Activated CD4-positive, alpha-beta T cell treated with anti-CD3 and anti-CD28 coated beads, Interleukin-2, amount 50 U/mL, for 1 hour (primary cell): Measurements from ENCODE around the gene GOLGA8S.
"Not testable (repeated sequence)": the region's sequence is repeated elsewhere in the genome, so short reads cannot be mapped to it uniquely, and the experiment has no call there.

Source experiments
- DNase-seq: peaks from one replicate; pipeline ENCODE4 v3.0.0-alpha.2; 2020

The GOLGA8S gene, protein sequence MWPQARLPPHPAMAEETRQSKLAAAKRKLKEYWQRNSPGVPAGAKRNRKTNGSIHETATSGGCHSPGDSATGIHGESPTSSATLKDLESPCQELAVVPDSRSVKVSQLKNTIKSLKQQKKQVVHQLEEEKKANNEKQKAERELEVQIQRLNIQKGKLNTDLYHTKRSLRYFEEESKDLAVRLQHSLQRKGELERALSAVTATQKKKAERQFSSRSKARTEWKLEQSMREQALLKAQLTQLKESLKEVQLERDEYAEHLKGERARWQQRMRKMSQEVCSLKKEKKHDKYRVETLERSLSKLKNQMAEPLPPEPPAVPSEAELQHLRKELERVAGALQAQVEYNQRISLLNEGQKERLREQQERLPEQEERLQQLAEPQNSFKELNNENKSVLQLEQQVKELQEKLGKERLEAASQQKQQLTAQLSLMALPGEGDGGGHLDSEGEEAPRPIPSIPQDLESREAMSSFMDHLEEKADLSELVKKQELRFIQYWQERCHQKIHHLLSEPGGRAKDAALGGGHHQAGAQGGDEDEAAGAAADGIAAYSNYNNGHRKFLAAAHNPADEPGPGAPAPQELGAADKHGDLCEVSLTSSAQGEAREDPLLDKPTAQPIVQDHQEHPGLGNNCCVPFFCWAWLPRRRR

DNA sequence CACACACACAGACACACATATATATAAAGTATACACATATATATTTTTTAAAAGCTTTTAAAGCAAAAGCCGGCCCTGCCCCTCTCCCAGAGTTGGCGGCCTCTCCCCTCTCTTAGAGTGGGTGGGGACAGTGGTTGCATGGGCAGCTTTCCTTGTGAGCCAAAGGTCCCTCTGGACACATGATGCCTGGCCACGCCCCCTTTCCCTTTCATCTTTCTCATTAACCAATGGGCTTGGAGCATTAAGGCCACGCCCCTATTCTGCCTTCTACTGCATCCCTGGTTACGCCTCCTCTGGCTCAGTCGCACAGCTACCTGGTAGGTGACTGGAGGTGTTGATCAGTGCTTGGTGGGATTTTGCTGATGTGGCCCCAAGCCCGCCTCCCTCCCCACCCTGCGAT is at the start of gene GOLGA8S:
GOLGA8S (plus strand) TSS at position 301 of the 400 bp plus-strand sequence; CDS start at position 363, 62 bp downstream.
- DNase-seq = not testable (repeated sequence)

DNA sequence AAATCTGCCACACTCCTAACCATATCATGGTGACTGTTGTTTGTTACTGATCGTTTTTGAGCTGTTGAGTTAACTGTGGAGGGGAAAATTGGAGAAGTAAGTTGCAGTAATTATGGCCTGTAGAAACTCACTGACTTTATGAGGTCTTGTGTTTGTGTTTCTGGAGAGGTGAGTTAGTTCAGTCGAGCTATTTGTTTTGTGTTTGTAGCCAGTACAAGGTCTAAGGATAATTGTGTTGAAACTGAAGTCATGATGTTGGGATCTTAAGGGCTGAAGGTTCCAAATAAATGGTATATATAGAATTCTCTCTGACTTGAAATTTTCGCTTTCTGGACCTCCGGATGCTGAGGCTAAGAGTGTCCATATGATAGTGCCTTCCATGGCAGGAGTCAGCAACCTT is 49.7 kb upstream of the GOLGA8S start:
- not testable (repeated sequence) for DNase-seq

DNA sequence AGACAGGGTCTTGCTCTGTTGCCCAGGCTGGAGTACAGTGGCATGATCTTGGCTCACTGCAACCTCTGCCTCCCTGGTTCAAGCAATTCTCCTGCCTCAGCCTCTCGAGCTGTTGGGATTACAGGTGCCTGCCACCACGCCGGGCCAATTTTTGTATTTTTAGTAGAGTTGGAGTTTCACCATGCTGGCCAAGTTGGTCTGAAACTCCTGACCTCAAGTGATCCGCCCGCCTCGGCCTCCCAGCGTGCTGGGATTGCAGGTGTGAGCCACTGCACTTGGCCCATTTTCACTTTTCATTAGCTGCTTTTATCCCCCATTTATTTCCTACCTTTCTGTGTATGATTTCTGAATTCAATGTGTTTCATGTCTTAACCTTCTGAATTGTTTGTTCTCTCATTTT is 48.6 kb upstream of the GOLGA8S start:
- DNase-seq = not testable (repeated sequence)

DNA sequence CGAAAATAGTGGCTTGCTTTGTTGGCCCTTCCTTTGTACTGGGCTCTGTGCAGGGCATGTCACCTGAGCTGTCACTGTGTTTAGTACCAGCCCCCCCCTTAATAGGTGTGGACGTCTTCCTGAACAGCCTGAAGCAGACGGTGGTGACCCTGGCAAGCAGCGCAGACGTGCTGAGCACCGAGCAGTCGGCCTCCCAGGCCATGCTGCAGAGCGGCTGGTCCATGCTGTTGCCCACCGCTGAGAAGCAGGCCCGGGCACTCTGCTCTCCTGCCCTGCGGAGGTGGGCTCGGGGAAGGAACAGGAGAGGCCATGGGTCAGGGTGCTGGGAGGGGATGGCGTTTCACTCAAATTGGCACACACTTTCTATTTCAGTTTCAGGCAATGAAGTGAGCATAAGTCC is 43.3 kb upstream of the GOLGA8S start:
- DNase-seq = not testable (repeated sequence)

DNA sequence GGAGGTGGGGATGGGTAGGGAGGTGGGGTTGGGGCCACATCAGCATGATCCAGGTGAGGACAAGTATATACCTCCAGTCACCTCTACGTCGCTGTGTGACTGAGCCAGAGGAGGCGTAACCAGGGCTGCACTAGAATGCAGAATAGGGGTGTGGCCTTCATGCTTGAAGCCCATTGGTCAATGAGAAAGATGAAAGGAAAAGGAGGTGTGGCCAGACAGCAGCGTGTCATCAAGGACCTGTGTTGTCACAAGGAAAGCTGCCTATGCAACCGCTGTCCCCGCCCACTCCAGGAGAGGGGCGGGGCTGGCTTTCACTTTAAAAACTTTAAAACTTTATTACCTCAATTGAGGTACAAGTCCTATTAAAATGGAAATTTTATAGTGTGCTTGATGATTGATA is 20.5 kb upstream of the GOLGA8S start, which contains the start of gene GOLGA6L26:
GOLGA6L26 (minus strand) TSS at position 101 of the 400 bp plus-strand sequence; CDS start at position 40, 61 bp downstream.
- DNase-seq = not testable (repeated sequence)

DNA sequence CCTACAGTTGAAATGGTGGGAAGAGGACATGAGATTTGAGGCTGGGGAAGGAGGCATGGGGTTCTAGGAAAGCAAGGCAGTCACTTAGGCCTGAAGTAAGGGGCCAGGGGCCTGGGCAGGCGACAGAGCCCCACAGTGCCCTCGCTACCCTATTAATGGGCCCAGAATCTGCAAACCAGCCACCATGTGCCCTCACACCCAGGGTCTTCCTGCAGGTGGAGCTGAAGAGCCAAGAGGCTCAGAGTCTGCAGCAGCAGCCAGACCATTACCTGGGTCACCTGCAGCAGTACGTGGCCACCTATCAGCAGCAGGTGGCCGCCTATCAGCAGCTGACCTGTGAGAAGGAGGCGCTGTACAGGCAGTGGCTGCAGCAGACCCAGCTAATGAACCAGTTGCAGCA is 8.1 kb downstream of the GOLGA8S start:
- DNase-seq = not testable (repeated sequence)

DNA sequence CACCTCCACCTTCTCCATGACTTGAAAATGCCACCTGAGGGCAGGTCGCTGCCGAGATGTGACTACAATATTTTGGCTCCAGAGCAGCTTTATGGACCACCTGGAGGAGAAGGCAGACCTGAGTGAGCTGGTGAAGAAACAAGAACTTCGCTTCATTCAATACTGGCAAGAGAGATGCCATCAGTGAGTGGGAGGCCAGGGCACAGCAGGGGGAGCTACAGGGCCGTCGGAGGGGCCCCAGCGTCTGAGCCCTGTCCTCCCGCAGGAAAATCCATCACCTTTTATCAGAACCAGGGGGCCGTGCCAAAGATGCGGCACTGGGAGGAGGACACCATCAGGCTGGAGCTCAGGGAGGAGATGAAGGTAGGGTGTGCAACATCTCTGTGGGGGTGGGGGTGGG is 9.7 kb downstream of the GOLGA8S start:
- not testable (repeated sequence) for DNase-seq

DNA sequence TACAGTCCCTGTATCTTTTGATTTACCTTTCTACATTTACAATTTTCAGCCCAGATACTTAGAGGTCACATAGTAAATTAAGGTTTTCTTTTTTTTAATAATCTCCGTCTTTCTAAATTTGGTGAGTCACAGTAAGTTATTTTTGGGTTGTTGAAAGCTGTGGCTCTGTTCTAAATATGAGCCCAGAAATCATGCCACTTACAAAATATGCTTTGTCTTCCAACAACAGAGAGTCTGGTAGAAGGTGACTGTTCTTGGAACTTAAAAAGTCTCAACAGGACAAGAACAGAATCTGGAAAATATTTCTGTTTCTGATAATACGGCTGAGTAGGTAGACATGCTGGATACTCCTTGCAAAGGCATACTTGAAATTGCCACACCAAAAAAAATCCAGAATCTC is 16.0 kb downstream of the GOLGA8S start:
- DNase-seq = no peak

DNA sequence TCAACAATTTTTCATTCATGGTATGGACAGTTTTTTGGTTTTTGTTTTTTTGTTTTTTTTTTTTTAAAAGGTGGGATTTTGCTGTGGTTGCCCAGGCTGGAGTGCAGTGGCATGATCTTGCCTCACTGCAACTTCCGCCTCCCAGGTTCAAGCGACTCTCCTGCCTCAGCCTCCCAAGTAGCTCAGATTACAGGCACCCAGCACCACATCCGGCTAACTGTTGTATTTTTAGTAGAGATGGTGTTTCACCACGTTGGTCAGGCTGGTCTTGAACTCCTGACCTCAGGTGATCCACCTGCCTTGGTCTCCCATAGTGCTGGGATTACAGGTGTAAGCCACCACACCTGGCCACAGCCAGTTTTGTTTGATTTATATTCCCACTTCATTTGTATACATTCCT is 16.6 kb downstream of the GOLGA8S start:
- DNase-seq = not testable (repeated sequence)

DNA sequence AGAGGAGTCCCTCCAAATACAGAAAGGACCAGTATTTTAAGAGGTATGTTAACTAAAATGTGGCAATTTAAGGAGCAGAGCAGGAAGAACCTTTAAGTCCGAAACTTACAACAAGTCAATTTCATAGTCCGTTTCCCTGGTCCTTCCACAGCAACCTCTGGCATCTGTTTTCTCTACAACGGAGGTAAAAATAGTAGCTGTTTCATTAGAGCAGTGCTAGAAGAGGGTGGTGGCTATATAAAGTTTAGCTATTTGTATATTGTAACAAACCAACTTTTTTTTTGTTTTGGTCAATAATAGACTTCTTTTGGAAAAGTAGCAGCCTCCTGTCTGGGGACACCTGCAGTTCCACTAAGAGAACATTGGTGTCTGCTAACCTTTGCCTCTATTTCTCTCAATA is 17.3 kb downstream of the GOLGA8S start:
- not testable (repeated sequence) for DNase-seq

DNA sequence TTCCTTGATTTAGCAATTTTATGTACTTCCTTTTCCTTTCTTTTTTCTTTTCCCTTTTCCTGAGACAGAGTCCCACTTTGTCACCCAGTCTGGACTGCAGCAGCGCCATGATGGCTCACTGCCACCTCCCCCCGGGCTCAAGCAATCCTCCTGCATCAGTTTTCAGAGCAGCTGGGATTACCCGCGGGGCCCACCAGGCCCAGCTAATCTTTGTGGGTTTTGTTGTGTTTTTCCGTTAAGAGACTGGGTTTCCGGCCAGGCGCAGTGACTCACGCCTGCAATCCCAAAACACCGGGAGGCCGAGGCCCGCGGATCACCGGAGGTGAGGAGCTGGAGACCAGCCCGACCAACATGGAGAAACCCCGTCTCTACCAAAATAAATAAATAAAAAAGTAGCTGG is 17.7 kb downstream of the GOLGA8S start:
- no peak for DNase-seq

DNA sequence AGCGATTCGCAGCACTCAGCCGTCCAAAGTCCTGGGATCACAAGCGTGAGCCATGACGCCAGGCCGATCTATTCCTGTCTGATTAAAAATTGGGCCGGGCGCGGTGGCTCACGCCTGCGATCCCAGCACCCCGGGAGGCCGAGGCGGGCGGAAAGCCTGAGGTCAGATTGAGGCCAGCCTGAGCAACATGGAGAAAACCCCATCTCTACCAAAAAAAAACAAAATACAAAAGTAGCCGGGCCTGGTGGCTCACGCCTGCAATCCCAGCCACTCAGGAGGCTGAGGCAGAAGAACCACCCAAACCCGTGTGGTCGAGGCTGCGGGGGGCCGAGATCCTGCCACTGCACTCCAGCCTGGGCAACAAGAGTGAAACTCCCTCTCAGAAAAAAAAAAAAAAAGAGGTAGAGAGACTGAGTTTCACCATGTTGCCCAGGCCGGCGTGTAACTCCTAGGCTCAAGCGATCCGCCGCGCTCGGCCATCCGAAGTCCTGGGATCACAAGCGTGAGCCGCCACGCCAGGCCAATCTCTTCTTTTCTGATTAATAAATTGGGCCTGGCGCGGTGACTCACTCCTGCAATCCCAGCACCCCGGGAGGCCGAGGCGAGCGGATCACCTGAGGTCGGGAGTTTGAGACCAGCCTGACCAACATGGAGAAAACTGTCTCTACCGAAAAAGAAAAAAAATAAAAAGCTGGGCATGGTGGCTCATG is 18.5 kb downstream of the GOLGA8S start:
- DNase-seq = not testable (repeated sequence)

DNA sequence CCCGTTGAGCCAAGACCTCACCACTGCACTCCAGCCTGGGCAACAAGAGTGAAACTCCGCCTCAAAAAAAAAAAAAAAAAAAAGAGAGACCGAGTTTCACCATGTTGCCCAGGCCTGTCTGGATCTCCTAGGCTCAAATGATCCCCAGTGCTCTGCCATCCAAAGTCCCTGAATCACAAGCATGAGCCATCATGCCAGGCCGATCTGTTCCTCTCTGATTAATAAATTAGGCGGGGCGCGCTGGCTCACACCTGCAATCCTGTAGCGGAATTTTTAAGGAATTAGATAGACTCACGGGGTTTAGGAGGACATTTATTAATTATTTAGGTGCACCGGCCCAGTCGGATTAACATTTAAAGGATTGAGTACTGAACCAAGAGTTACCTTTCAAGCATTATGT is 19.7 kb downstream of the GOLGA8S start:
- not testable (repeated sequence) for DNase-seq

DNA sequence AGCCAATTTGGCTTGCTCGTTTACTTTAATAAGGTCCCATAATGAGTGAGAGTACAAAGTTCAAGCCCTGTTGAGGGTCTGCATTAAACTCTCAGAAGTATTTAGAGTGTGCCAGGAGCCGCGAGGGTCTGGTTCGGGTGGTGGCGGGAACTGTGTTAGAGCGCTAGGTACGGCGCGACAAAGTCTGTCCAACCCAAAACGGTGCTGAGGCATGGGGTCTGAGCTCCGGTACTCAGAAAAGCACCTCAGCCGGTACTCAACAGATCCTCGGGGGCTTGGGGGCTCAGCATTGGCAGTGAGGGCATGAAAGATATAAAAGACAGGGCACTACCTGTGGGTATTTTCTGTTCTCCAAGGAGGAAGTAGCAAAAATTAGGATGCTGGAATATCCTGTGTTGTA is 24.4 kb downstream of the GOLGA8S start:
- not testable (repeated sequence) for DNase-seq

DNA sequence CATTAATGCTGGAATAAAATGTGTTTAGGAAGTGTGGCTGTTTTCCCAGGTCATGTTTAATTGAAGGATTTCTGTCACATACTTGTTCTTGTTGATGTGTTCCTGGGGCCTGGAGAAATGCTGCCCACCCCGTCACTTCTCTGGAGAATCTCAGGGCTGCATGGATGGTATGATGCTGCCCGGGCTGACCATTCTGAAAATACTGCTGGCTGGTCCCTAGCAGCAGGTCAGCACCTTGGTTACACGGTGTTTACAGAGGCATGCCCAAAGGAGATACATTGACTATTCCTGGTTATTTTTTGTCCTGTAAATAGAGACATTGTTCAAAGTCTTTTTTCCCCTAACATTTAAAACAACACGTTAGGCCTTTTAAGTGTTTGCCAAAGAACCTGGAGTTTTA is 26.2 kb downstream of the GOLGA8S start:
- DNase-seq = not testable (repeated sequence)

DNA sequence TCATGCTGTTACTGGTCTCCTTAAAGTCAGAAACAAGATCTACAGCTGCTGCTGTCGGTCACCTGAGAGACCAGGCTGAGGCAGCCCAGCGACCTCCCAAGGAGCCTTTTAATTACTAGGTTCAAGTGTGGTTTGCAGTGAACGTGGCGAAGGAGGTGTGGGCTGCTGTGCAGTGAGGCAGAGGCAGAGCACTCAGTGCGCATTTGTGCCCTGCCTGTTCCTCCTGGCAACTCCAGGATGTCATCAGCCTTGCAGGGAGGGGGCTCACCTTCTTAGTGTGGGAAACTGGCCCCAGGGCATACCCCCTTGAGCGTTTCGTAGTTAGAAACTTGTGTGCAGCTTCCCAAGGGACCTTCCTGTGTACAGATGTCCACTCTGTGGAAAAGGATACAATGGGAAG is 26.6 kb downstream of the GOLGA8S start:
- DNase-seq = not testable (repeated sequence)

DNA sequence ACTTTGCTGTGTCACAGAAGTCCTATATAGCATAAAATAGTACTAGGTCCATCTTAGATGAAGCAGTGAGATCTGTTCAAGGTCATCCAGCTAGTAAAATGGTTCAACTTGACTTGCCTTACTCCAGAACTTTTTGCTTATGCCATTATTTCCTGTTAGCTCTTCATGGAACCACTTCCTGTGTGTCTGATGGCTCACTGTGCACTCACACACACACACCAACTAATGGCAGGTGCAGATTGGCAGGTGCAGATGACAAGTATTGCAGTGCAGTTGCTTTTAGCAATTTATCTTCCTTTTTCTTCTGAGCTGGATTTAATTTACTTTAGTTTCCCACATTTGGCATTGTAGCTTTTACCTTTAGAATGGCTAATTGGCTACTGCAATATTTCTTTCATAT is 29.8 kb downstream of the GOLGA8S start:
- DNase-seq = no peak

DNA sequence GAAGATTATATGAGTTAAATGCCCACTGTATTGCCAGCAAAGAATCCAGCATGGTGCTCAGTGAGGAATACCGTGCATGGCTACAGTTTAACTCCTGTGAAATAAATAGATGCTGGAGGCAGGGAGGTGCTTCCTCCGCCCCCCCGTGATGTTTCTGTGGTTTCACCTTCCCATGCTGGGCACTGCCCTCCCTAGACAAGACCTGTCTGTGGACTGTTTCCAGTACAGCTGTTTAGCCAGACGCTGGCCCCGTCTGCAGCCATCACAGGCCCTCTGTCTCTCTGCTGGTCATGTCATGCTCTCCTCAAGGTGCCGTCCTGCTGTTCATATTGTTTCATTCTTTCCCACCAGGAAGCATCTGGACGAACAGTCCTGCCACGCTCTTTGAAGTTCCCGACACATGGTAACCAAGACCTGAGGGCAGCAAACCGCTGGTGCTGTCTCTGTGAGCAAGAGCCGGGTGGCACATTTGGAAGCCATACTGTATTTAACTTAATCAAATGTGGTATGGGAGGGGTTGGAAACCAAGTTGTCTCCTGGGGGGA is 31.4 kb downstream of the GOLGA8S start:
- no peak for DNase-seq

DNA sequence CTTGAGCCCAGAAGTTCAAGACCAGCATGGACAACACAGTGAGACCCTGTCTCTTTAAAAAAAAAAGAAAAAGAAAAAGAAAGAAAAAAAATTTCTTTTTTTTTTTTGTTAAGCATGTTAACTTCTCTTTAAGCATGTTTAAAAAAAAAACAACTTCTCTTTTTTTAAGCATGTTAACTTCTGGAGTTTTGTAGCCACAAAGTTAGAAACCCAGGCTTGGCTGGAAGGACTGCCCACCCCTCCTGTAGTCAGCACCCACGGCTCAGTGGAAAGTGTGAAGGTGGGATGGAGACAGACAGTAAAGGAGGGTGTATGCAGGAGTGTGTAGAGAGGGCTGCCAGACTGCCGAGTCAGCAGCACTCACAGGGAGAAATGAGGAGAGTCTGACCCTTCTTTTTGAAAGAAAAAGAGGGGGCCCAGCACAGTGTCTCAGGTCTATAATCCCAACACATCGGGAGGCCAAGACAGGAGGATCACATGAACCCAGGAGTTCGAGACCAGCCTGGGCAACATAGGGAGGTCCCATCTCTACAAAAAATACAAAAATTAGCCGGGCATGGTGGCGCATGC is 33.2 kb downstream of the GOLGA8S start:
- no peak for DNase-seq

DNA sequence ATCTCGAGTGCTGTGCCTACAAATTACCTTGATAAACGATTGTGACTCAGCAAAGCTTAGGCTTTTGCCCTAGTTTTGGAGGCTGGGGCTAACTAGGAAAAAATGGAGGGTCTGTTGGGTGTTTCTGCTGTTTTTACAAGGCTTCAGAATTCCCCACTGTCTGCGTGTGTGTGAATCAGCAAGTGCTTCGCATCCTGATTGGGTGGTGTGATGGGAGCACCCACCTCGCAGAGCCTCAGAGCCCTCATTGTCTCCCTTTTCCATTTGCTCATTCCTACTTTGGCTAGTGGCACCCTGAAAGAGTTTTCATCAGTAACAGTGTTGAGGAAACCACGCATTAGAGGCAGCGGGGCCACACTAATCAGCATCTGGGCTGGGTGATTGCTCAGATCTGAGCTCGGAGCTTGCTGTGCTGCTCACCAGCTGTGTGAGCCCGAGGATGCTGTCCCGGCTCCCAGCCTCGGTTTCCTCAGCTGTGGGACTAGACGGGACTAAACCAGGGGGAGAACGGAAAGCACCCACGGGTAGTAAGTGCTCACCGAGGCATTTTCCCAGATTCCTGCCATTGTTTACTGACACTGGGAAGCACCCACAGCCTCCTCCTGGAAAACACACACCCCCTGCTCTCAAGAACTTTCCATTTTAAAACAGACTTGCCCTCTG is 40.6 kb downstream of the GOLGA8S start:
- no peak for DNase-seq

DNA sequence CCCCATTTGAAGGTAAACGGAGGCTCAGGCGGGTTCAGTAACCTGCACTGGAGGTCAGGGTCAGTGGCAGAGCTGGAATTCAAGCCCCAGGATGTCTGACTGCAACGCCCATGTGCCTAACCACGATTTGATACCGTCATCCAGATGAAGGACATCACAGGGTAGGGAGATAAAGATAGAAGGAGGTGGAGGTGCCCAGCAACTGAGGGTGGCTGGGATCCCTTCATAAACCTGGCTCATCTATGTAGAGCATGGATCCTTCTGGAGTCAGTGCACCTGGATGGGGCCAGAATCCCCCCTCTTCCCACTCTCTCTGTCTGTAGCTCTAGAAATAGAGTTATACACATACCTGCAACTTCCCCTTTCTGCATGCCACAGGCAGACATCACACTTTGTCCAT is 41.3 kb downstream of the GOLGA8S start:
- no peak for DNase-seq

DNA sequence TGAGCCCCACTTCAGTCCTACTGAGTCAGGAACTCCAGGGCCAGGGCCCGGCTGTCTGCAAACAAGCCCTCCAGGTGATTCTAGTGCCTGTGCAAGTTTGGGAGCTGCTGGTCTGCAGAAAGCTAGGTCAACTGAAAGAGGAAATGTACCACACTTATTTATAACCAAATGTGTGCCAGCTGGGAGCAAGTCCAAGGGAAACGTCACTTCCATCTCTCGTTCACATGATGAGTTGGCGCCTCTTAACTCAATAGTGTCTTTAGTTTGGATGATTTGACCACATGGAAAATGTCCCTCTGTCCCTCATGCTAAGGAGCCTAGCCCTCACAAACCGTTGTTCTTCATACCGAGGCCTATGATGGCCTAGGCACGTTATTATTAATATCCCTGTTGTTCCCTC is 43.2 kb downstream of the GOLGA8S start:
- no peak for DNase-seq
